Measurements from ENCODE around the gene TMEM88.

DNA sequence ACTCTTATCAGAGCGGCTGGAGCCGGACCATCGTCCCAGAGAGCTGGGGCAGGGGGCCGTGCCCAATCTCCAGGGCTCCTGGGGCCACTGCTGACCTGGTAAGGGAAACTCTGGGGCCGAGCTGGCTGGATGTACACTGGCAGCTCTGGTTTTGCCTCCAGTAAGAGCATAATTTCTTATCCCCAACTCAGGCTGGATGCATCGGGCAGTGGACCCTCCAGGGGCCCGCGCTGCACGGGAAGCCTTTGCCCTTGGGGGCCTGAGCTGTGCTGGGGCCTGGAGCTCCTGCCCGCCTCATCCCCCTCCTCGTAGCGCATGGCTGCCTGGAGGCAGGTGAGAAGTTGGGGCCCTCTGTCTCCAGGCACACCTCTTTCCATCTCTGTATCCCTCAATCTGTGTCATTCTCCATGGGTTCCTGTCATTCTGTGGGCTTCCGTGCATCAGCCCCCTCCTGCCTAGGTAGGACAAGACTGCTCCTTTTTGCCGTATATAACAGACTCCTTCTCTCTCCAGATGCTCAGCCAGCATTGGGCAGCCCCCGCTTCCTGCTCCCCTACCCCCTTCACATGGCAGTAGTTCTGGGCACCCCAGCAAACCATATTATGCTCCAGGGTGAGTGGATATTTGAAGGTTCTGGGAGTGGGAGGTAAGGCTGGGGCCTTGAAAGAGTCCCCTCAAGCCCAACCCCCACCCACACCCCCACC lies 9.4 kb upstream of the TMEM88 start:
- TF ChIP-seq CTCF (IDR thresholded peaks at IDR 0.05; ENCODE audit: insufficient read depth, low read depth, low read length) (no peak), EZH2 (IDR thresholded peaks at IDR 0.05; ENCODE audit: insufficient read depth, low read length) (no peak)
